ENCODE measurements around the gene B3GNT3. TPM values are rescaled to one million over a fixed set of nuclear protein-coding genes. Genes with fewer than 3 reads are reported as not detected.
A peak's percentile ranks its signal among the peaks of the same experiment; 100 is the strongest.

Gene B3GNT3
- total and polyA plus RNA-seq, 2 of the 8 experiments (the other 6 are each of a cell fraction or from before 2014, with no cell fraction given), result 1.5 TPM

GRCh38 chr19:17835182-17836006, 40.5 kb downstream of the B3GNT3 start:
- H3K4me1 ChIP-seq (replicated peaks in 1 of 4; ENCODE audit: control insufficient read depth in 3 of 4, insufficient read depth in 4 of 4, low read length in 3 of 4), result peaks cover 0 to 14% (median 4%) of the 10 kb centered on the region in 4 experiments; a peak in 4 of 7 replicates
- no peaks in the 10 kb centered on the region for H3K36me3 ChIP-seq (ENCODE audit: control insufficient read depth in 2 of 4, insufficient read depth in 4 of 4, low read length in 3 of 4)
- H3K27me3 ChIP-seq (replicated peaks in 1 of 4; ENCODE audit: control insufficient read depth in 3 of 4, extremely low read depth in 1 of 4, insufficient read depth in 3 of 4, low read length in 3 of 4), result peaks cover 0 to 3% (median 1%) of the 10 kb centered on the region in 4 experiments; a peak in 2 of 7 replicates
- no peak overlapping the region for H2BK20ac ChIP-seq (ENCODE audit: low read length)
- H2BK5ac ChIP-seq (ENCODE audit: low read depth, low read length), result no peak overlapping the region
- H3K79me2 ChIP-seq (ENCODE audit: control insufficient read depth in 1 of 2, insufficient read depth in 2 of 2, low read length in 2 of 2), result no peaks in the 10 kb centered on the region
- no peak overlapping the region for H3K4ac ChIP-seq (replicated peaks; ENCODE audit: insufficient read length, low read depth, low read length)
- H2BK12ac ChIP-seq (ENCODE audit: low read depth, low read length), result no peak overlapping the region
- peak overlapping the region; percentile 19; the same call in 1 of the 2 replicates for H3K18ac ChIP-seq (ENCODE audit: extremely low read depth, low read length)
- DNase-seq (ENCODE audit: low read depth in 1 of 2, low spot score in 2 of 2) (no peak), FAIRE-seq (no peak)
- no peak overlapping the region for H2AFZ ChIP-seq (ENCODE audit: low read length)
- peaks cover 0 to 5% of the 10 kb centered on the region in 2 experiments for H4K20me1 ChIP-seq (replicated peaks in 1 of 2; ENCODE audit: control insufficient read depth in 1 of 2, insufficient read depth in 2 of 2, low read length in 2 of 2)
- ChIA-PET CTCF (ENCODE audit: partially characterized antibody) (interaction anchor here (0.6 to 3.7 kb wide), 10 partner anchors 8 to 229 kb away, joined by 3 to 19 read pairs (median 5); partner anchors contain the start of genes B3GNT3, JAK3 and RPL18A), POLR2A (ENCODE audit: partially characterized antibody) (interaction anchor here (0.5 to 12.5 kb wide), 3 partner anchors 27 to 699 kb away, joined by 3 to 133 read pairs (median 5); partner anchors contain the start of gene RPL18A)
- 0 out of 2 replicates have a peak overlapping the region, but pooled peaks have one; percentile 2 for H2BK15ac ChIP-seq (ENCODE audit: low read length)
- H3K14ac ChIP-seq (ENCODE audit: insufficient read length), result no peak overlapping the region
- H3K9ac ChIP-seq (replicated peaks in 1 of 4; ENCODE audit: extremely low read depth in 1 of 4, low read depth in 3 of 4, low read length in 3 of 4), result no peak overlapping the region
- H4K91ac ChIP-seq (replicated peaks; ENCODE audit: insufficient read length, low read length), result no peak overlapping the region
- H4K5ac ChIP-seq (ENCODE audit: insufficient read length, low read depth, low read length), result no peak overlapping the region
- no peak overlapping the region for H3K4me2 ChIP-seq (ENCODE audit: insufficient read depth in 1 of 2, low read depth in 2 of 2, low read length in 2 of 2)
- no peak overlapping the region for H3K4me3 ChIP-seq (ENCODE audit: extremely low read depth in 1 of 4, insufficient read depth in 2 of 4, low read depth in 3 of 4, low read length in 4 of 4)
- no peak overlapping the region; the same call in 1 of the 2 replicates for H4K8ac ChIP-seq (ENCODE audit: extremely low read depth, insufficient read depth, low read length)
- H3K56ac ChIP-seq (replicated peaks; ENCODE audit: insufficient read length, low read depth, low read length), result no peak overlapping the region
- H2BK120ac ChIP-seq (replicated peaks; ENCODE audit: low read depth, low read length), result no peak overlapping the region
- no peak overlapping the region for H3K23ac ChIP-seq (ENCODE audit: insufficient read length)
- TF ChIP-seq PHF8 (conservative IDR thresholded peaks at IDR 0.05; ENCODE audit: low read depth, low read length) (no peak), HDAC6 (IDR thresholded peaks at IDR 0.05; ENCODE audit: low read depth, low read length) (no peak), TEAD4 (IDR thresholded peaks at IDR 0.05; ENCODE audit: low read depth, low read length) (no peak), SUZ12 (IDR thresholded peaks at IDR 0.05; ENCODE audit: low read length) (no peak), CBX8 (IDR thresholded peaks at IDR 0.05; ENCODE audit: borderline replicate concordance, low read depth, low read length) (no peak)
- H3K23me2 ChIP-seq (ENCODE audit: low read depth, low read length), result peaks cover 1% of the 10 kb centered on the region; the same call in 1 of the 2 replicates
- no peak overlapping the region for H3K27ac ChIP-seq (ENCODE audit: low read depth, low read length)
- no peaks in the 10 kb centered on the region for H3K79me1 ChIP-seq (ENCODE audit: low read depth, low read length)
- no peaks in the 10 kb centered on the region for H3K9me3 ChIP-seq (ENCODE audit: insufficient read depth in 2 of 2, low read depth in 1 of 2, low read length in 1 of 2)
- H2AK5ac ChIP-seq (ENCODE audit: low read depth, low read length), result no peak overlapping the region
- 79% methylated on average over 8 of the region's 8 CpGs; no CpG with 5 or more reads in 1 of the 2 experiments for WGBS, 2 experiments (ENCODE audit: extremely low coverage in 1 of 2, insufficient coverage in 1 of 2, insufficient read length in 1 of 2, insufficient replicate concordance in 2 of 2, low coverage in 1 of 2, low lambda C conversion rate in 2 of 2, missing lambda C conversion rate in 1 of 2)
